ENCODE data around the gene ATP7A. TPM values are rescaled to one million over a fixed set of nuclear protein-coding genes. Genes with fewer than 3 reads are reported as not detected.

The ATP7A gene
- total RNA-seq, 1 experiment from 2014 or later, result 2.1 TPM

GRCh38 chrX:77960567-77960966 is 50.1 kb downstream of the ATP7A start:
- WGBS (ENCODE audit: extremely low coverage, insufficient read length, low lambda C conversion rate), result no CpG with 5 or more reads among the region's 1 CpG
- Histone ChIP-seq H3K79me1 (ENCODE audit: insufficient read depth, low read depth, low read length, poor library complexity, severe bottlenecking) (no peaks in the 10 kb centered on the region), H4K91ac (ENCODE audit: insufficient read length, low read depth, low read length) (no peak overlapping the region)

More at GRCh38 chrX:77960567-77960966, 50.1 kb downstream of the ATP7A start:
- Histone ChIP-seq H2BK120ac (ENCODE audit: low read depth, low read length, poor library complexity, severe bottlenecking) (no peak overlapping the region), H3K4me1 (ENCODE audit: insufficient read depth, low read length) (no peaks in the 10 kb centered on the region), H3T11ph (ENCODE audit: low read length) (no peak overlapping the region), H3K23me2 (ENCODE audit: insufficient read length, low read depth, low read length, poor library complexity, severe bottlenecking) (no peaks in the 10 kb centered on the region), H3K56ac (ENCODE audit: insufficient read length, low read depth, low read length) (no peak overlapping the region), H2AFZ (ENCODE audit: low read length) (no peak overlapping the region), H3K9me3 (ENCODE audit: control insufficient read depth, low read depth, low read length) (peaks cover 18% of the 10 kb centered on the region), H2BK20ac (ENCODE audit: low read depth, low read length, poor library complexity, severe bottlenecking) (no peak overlapping the region), H4K8ac (replicated peaks; ENCODE audit: insufficient read length, low read depth, low read length) (no peak overlapping the region), H3K18ac (ENCODE audit: insufficient read length, low read depth, low read length) (no peak overlapping the region), H3K4ac (ENCODE audit: low read depth, low read length) (no peak overlapping the region), H3K79me2 (ENCODE audit: insufficient read depth, low read length) (no peaks in the 10 kb centered on the region), H3K23ac (ENCODE audit: insufficient read length, low read depth, low read length) (no peak overlapping the region), H3K14ac (ENCODE audit: insufficient read depth, low read length) (no peak overlapping the region), H3K27ac (ENCODE audit: insufficient read length, low read depth, low read length) (no peak overlapping the region), H4K20me1 (ENCODE audit: control insufficient read depth, insufficient read depth, insufficient read length) (no peaks in the 10 kb centered on the region), H2BK15ac (ENCODE audit: low read depth, low read length) (no peak overlapping the region), H3K27me3 (ENCODE audit: insufficient read depth, low read length) (no peaks in the 10 kb centered on the region), H2BK12ac (ENCODE audit: insufficient read length, low read depth, low read length) (no peak overlapping the region), H2BK5ac (ENCODE audit: insufficient read length, low read length) (no peak overlapping the region), H3K4me2 (ENCODE audit: insufficient read depth, insufficient read length, low read length) (no peak overlapping the region), H2AK5ac (ENCODE audit: insufficient read length, low read length) (no peak overlapping the region), H3K9ac (ENCODE audit: extremely low read depth, insufficient read length, low read length) (no peak overlapping the region), H4K5ac (ENCODE audit: insufficient read length, low read depth, low read length) (no peak overlapping the region)
- Mint-ChIP-seq H3K27me3 (ENCODE audit: low read depth) (no peaks in the 10 kb centered on the region), H3K9me3 (peaks cover 64 to 75% of the 10 kb centered on the region in 2 experiments), H3K4me1 (no peaks in the 10 kb centered on the region), H3K36me3 (ENCODE audit: insufficient read depth in 1 of 3, low read depth in 3 of 3) (peaks cover 0 to 8% (median 0%) of the 10 kb centered on the region in 3 experiments; a peak in 2 of 7 replicates), H3K27ac (no peak overlapping the region), H3K4me3 (no peak overlapping the region)
- TF ChIP-seq CTCF (conservative IDR thresholded peaks at IDR 0.05), result no peak
- no peak for DNase-seq
